Keratinocyte (primary cell): Measurements from ENCODE around the gene SLC38A3.

ENCODE experiments used
- EZH2 ChIP-seq: IDR thresholded peaks from one replicate; pipeline ENCODE4 v1.6.1; 2012; ENCODE audit warnings: inconsistent platforms, mild to moderate bottlenecking, low read length, moderate library complexity
- TF ChIP-seq, protein P1 (sequence below), 3 experiments: IDR thresholded peaks in 1 of 3; conservative IDR thresholded peaks in 1 of 3; optimal IDR thresholded peaks in 1 of 3; 2 replicates in 2 of 3; 3 replicates in 1 of 3; pipeline versions ENCODE3 to v1.5.1; 2011; ENCODE audit warnings: low read length in 3 of 3, mild to moderate bottlenecking in 3 of 3, moderate library complexity in 2 of 3, control low read depth in 1 of 3, inconsistent platforms in 1 of 3; ENCODE audit not compliant: insufficient read depth in 2 of 3; ENCODE audit errors: extremely low read depth in 1 of 3

DNA sequence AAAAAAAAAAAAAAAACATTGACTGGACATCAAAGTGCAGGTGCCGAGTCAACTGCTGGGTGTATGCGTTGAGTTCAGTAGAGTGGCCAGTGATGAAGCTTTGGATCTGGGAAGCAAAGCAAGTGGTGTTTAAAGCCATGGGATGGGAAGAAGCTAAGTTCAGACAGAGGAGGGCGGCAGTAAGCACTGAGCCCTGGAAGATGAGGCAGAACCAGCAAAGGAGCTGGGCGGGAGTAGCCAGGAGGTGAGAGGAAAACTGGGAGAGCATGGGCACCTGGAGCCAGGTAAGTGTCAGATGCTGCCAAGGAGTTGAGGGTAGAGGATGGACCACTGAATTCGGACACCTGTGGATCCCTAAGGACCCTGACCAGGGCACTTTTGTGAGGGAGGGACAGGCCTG is 19.6 kb downstream of the SLC38A3 start:
- TF ChIP-seq, protein P1, sequence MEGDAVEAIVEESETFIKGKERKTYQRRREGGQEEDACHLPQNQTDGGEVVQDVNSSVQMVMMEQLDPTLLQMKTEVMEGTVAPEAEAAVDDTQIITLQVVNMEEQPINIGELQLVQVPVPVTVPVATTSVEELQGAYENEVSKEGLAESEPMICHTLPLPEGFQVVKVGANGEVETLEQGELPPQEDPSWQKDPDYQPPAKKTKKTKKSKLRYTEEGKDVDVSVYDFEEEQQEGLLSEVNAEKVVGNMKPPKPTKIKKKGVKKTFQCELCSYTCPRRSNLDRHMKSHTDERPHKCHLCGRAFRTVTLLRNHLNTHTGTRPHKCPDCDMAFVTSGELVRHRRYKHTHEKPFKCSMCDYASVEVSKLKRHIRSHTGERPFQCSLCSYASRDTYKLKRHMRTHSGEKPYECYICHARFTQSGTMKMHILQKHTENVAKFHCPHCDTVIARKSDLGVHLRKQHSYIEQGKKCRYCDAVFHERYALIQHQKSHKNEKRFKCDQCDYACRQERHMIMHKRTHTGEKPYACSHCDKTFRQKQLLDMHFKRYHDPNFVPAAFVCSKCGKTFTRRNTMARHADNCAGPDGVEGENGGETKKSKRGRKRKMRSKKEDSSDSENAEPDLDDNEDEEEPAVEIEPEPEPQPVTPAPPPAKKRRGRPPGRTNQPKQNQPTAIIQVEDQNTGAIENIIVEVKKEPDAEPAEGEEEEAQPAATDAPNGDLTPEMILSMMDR (optimal IDR thresholded peaks at IDR 0.05 in 1 of 3, IDR thresholded peaks at IDR 0.05 in 1 of 3, conservative IDR thresholded peaks at IDR 0.05 in 1 of 3; ENCODE audit: extremely low read depth in 1 of 3, insufficient read depth in 2 of 3, low read length in 3 of 3) = peak in 1 of 3 experiments; percentile 3
- no peak for TF ChIP-seq EZH2
